Ishikawa (cell line): ENCODE measurements around the gene ADD1.

ENCODE experiments used
- MAX ChIP-seq: IDR thresholded peaks from 2 replicates; pipeline ENCODE4 v1.6.1; 2012
- TAF1 ChIP-seq: IDR thresholded peaks from 2 replicates; pipeline ENCODE4 v1.6.1; 2012; ENCODE audit warnings: low read depth, mild to moderate bottlenecking

- TF ChIP-seq MAX: no peak
- TF ChIP-seq TAF1: no peak
Observed at GRCh38 chr4:2886622-2887021, 43.0 kb downstream of the ADD1 start.
